HepG2 (cell line): ENCODE measurements around the gene FRMD4A.

Experiments
- GATAD2A ChIP-seq: IDR thresholded peaks from 2 replicates; pipeline ENCODE4 v1.6.1; 2016
- MAF1 ChIP-seq: sonication (generic); formaldehyde crosslinking; IDR thresholded peaks from 2 replicates; pipeline ENCODE4 v1.5.0; 2020; ENCODE audit warnings: missing genetic modification reagents, borderline replicate concordance
- MXI1 ChIP-seq: IDR thresholded peaks from 3 replicates; pipeline ENCODE4 v1.6.1; 2012; ENCODE audit warnings: low read depth, low read length, inconsistent platforms, borderline replicate concordance
- RELA ChIP-seq: sonication (generic); formaldehyde crosslinking; IDR thresholded peaks from 2 replicates; pipeline ENCODE4 v1.4.0; 2020; ENCODE audit warnings: missing genetic modification reagents
- SNAPC5 ChIP-seq: sonication (generic); formaldehyde crosslinking; IDR thresholded peaks from 2 replicates; pipeline ENCODE4 v1.8.1; 2023; ENCODE audit warnings: mild to moderate bottlenecking, missing genetic modification reagents, borderline replicate concordance
- ZNF292 ChIP-seq: sonication (generic); formaldehyde crosslinking; IDR thresholded peaks from 2 replicates; pipeline ENCODE4 v1.8.1; 2022; ENCODE audit warnings: mild to moderate bottlenecking, low read depth, missing genetic modification reagents, borderline replicate concordance
- ZNF678 ChIP-seq: sonication (generic); formaldehyde crosslinking; IDR thresholded peaks from 2 replicates; pipeline ENCODE4 v1.4.0; 2020; ENCODE audit warnings: mild to moderate bottlenecking, missing genetic modification reagents
- ZZZ3 ChIP-seq: sonication (generic); formaldehyde crosslinking; IDR thresholded peaks from 2 replicates; pipeline ENCODE4 v1.4.0; 2020; ENCODE audit warnings: missing genetic modification reagents, mild to moderate bottlenecking, borderline replicate concordance
- TF ChIP-seq, protein P1 (sequence below): sonication (generic); formaldehyde crosslinking; IDR thresholded peaks from 2 replicates; pipeline ENCODE4 v1.5.0; 2020; ENCODE audit warnings: mild to moderate bottlenecking, missing genetic modification reagents, moderate library complexity

DNA sequence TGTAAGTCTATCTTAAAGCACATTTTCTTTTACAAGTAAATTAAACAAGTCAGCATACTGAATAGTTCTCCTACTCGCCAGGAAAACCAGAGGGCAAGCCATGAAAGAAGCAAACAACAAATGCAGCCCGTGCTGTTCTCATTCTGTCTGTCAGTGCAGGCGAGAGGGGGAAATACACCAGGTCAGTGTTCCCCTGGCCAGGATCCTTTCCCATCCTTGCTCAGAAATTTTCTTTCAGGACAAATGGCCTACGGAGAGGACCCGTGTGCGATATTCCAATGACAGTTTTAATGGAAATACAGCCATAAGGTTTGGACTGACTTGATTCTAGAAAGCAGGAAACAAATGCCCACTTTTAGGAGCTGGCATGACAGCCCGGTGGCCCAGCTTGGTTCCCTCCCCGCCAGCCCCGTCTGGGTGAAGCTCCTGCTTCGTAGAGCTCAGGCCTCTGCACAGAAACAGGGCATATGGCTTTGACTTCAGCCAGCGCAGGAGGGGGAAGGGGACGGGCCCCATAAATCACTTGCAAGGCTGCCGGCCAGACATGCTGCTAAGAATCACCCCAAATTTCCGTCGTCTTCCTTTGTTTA, 67.8 kb downstream of the FRMD4A start:
- TF ChIP-seq GATAD2A (CRISPR knock-in tag) (no peak), ZNF678 (CRISPR knock-in tag) (no peak), ZNF292 (CRISPR knock-in tag) (no peak), RELA (no peak), MXI1 (no peak), MAF1 (CRISPR knock-in tag) (no peak), ZZZ3 (CRISPR knock-in tag) (no peak), SNAPC5 (CRISPR knock-in tag) (no peak)
- TF ChIP-seq, protein P1, sequence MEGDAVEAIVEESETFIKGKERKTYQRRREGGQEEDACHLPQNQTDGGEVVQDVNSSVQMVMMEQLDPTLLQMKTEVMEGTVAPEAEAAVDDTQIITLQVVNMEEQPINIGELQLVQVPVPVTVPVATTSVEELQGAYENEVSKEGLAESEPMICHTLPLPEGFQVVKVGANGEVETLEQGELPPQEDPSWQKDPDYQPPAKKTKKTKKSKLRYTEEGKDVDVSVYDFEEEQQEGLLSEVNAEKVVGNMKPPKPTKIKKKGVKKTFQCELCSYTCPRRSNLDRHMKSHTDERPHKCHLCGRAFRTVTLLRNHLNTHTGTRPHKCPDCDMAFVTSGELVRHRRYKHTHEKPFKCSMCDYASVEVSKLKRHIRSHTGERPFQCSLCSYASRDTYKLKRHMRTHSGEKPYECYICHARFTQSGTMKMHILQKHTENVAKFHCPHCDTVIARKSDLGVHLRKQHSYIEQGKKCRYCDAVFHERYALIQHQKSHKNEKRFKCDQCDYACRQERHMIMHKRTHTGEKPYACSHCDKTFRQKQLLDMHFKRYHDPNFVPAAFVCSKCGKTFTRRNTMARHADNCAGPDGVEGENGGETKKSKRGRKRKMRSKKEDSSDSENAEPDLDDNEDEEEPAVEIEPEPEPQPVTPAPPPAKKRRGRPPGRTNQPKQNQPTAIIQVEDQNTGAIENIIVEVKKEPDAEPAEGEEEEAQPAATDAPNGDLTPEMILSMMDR = no peak
